ENCODE measurements around the gene TSPO2.

Gene TSPO2

GRCh38 chr6:41051873-41052272 is 9.6 kb downstream of the TSPO2 start:
- no peak for DNase-seq (ENCODE audit: low read depth)

GRCh38 chr6:41053041-41053440 is 10.8 kb downstream of the TSPO2 start, which contains the start of gene APOBEC2:
TSS of gene APOBEC2 (plus strand) at chr6:41053202. CDS start at chr6:41053348, 146 bp downstream.
- no peak for DNase-seq (ENCODE audit: low read depth)

- no peak for DNase-seq (ENCODE audit: low read depth)
These were observed 12.2 kb downstream of the TSPO2 start for GRCh38 chr6:41054511-41054910.

GRCh38 chr6:41055149-41055548 is 12.9 kb downstream of the TSPO2 start:
- DNase-seq (ENCODE audit: low read depth) = no peak

DNA sequence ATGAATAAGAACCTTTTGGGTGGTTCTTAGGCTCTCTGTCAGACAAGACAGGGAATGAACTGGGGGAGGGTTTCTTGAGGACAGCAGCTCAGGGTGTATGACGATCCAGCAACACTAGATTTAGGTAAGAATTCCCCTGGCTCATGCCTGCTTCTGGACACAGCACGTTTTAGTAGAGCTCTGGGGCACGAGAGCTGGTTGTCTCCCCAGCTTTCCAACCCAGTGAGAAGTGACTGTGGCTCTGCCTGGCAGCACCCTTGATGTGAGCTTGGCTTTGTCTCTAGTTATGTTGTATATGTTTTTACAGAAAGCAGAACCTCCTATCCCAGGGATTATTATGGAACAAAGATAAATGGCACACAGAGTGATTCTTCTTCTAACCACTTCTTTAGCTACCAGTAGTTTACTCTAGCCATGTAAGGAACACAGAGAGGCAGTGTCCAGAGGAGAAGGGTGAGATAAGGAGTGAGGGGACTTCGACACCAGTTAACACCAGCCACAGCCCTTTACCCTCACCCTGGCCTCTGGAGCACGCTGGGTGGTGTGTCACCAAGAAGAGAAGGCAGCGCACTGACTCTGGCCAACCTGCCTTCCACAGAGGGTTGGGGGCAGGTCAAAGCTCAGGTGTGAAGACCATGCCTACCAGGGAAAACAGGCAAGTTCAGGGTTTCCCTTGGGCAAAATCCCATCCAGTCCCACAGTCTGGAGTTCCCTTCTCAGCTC is 14.7 kb downstream of the TSPO2 start:
- no peak for DNase-seq (ENCODE audit: low read depth)

DNA sequence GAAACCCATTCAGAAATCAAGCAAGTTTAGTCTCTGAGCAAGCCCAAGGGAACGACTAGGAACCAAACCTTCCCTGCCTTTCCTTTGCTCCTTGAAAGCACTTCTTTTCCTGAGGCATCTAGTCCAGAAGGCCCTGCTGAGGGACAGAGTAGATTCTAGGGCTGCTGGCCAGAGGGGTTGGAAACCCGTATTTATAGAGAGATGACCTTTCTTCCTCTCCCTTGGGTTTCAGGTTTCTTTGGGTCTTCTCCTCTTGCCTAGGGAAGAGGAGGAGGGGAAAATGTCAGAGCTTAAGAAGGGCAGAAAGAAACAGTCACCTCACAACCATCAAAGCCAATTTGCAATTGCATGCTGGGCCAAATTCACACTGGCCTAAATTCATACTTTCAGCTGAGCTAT is 16.5 kb downstream of the TSPO2 start:
- no peak for DNase-seq (ENCODE audit: low read depth)

DNA sequence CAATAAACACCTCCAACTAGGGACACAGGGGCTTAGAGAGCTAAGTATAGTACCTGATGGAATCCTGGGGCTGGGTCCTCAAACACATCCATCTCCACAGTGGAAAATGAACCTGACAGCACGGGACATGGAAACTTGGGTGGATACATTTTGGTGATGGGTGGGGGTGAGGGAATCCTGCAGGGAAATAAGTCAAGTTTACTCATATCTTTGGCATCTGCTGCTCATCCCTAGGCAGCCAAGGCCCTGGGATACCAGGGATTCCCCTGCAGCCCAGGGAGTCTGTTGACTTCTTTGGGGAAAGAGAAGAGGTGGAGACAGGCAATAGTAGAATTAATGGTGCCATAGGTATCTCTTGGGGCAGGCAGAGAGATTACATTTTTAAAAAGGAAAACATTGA is 17.3 kb downstream of the TSPO2 start:
- no peak for DNase-seq (ENCODE audit: low read depth)

GRCh38 chr6:41061196-41061726 is 19.0 kb downstream of the TSPO2 start:
- no peak for DNase-seq (ENCODE audit: low read depth)

- DNase-seq (ENCODE audit: low read depth) = no peak
These were observed 19.8 kb downstream of the TSPO2 start for GRCh38 chr6:41062056-41062455.

- DNase-seq (ENCODE audit: low read depth) = no peak
These were observed 21.6 kb downstream of the TSPO2 start for GRCh38 chr6:41063884-41064285.

GRCh38 chr6:41064841-41065240 is 22.6 kb downstream of the TSPO2 start:
- no peak for DNase-seq (ENCODE audit: low read depth)

DNA sequence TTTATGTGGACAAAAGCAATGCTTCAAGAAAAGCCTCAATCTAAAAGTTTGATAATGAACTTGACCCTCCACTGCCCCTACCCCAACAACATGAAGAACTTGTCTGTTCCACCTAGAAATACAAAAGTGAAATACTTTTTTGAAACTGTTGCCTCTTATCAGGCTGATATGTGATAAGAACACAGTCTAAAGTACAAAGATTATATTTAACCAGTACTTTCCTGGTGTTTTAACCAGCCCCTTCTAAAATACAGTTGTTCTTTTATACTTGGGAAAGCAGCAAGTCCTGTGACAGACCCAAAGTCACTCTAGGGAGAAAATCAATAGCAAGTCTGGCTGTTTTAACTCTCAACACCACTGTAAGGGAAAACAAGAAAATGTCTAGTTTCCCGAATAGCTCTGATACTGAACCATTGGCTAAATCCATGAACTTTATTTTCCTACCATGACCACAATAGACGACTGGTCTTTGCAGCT is 23.3 kb downstream of the TSPO2 start:
- no peak for DNase-seq (ENCODE audit: low read depth)

DNA sequence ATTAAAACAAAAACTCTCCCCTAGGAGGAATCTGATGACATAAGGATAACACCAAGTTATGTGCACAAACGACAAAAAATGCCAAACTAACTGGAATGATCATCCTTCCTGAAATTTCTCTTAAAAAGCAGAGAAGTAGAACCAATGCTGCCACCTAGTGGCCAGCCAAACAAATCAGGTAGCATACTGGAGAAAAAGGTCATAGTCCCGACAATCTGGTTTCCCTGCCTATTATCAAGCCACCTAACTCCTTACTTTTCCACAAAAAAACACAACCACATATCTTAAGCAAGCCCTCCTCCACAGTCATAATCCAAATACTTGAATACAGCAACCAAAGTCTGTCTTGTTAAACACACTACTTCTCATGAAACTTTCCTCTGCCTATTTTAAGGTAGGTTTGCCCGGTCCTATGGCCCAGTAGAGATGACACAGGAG is 24.6 kb downstream of the TSPO2 start:
- peak; percentile 46 for DNase-seq (ENCODE audit: low read depth)

DNA sequence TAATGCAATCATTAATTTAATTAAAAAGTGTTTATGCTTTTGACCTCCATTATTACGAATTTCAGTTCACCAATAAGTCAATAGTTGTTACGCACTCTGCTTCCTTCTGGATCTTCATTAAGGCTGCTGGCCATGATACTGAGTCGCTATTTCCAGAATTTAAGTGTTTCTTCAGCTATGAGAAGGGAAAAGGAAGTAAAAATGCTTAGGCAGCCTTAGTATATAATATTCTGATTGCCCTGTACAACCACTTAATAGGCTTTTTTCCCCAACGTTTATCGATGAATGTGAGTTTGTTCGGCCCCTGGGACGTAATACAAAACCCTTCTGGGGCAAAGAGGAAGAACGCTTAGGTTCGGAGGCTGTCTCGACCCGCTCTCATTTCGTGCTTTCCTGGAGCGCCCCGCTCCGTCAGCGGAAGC is 29.2 kb downstream of the TSPO2 start:
- DNase-seq (ENCODE audit: low read depth) = peak; percentile 51

- peak; percentile 99 for DNase-seq (ENCODE audit: low read depth)
These were observed 29.9 kb downstream of the TSPO2 start, which contains the start of gene OARD1 for GRCh38 chr6:41071923-41072835. TSS of gene OARD1 (minus strand) at chr6:41072356. CDS start at chr6:41071634, 722 bp downstream.

DNA sequence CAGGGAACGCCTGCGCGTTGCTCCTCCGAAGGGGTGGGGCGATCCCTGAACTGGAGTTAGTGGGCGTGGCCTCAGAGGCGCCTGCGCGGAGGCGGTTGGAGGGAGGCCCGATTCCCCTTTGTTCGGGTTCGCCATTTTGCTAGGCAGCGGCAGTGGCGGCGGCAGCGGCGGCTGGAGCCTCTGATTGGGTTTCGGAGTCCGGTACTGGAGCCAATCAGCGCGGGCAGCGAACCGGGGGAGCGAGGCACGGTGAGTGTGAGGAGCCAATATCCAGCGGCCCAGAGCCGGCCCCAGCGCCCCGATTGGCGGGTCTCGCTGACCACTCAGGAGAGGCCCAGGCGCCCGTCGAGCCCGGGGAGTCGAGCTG is 30.6 kb downstream of the TSPO2 start, which contains the start of gene NFYA:
Gene NFYA (plus strand): TSS at position 139 of the 367 bp plus-strand sequence. CDS start 6,116 bp downstream, outside the sequence.
- DNase-seq (ENCODE audit: low read depth) = peak; percentile 100

GRCh38 chr6:41073203-41073967 is 31.1 kb downstream of the TSPO2 start:
- DNase-seq (ENCODE audit: low read depth) = peak; percentile 75

DNA sequence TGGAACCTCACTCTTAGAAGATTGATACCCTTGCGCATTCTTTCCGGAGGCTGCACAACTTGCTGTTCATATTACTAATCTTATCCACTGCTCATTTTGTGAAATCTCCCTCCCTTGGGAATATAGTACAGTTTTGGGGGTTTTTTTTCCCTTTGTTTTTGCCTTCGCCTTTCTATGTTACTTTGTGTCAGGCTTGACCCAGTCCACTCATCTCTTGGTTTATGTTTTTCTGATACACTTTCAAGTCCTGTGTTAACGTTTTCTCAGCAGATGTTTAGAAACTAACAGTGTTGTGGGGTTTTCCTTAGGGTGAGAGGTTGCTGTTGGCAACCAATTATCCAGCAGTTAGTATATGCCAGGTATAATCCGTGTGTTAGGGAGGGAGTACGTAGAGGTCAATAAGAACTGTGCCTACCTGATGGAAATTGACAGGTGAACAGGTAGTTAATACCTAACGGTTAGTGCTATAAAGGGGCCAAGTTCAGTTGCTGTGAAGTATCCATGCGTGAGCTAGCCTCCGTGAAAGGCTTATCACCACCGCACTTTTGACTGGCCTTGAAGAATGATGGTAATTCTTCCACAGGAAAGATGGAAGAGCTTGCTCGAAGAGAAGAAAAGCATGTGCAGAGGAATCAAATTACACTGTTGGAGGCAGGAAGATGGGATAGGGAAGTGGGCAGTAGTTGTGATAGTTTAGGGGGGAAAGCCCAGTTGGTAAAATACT is 31.9 kb downstream of the TSPO2 start:
- no peak for DNase-seq (ENCODE audit: low read depth)

GRCh38 chr6:41074692-41075436 is 32.6 kb downstream of the TSPO2 start:
- DNase-seq (ENCODE audit: low read depth) = no peak
